GM19043 (cell line): ENCODE data around the gene FOXN1.

ENCODE experiments used
- ATAC-seq: cut with Tn5 transposase; IDR thresholded peaks from one replicate; pipeline ENCODE4 v1.9.1; 2021; ENCODE audit warnings: low read depth; ENCODE audit not compliant: unreplicated experiment

Gene FOXN1

GRCh38 chr17:28498652-28499363, 7.3 kb upstream of the FOXN1 start:
- ATAC-seq = no peak

- no peak for ATAC-seq
Observed at GRCh38 chr17:28499364-28499664, 6.8 kb upstream of the FOXN1 start.

- no peak for ATAC-seq
Observed at GRCh38 chr17:28499684-28500357, 6.3 kb upstream of the FOXN1 start.

- no peak for ATAC-seq
Observed at GRCh38 chr17:28500712-28501379, 5.3 kb upstream of the FOXN1 start.

- ATAC-seq = no peak
Observed at GRCh38 chr17:28501421-28502284, 4.5 kb upstream of the FOXN1 start.

- ATAC-seq = no peak
Observed at GRCh38 chr17:28503420-28503819, 2.7 kb upstream of the FOXN1 start.

GRCh38 chr17:28506763-28507487, 777 bp downstream of the FOXN1 start:
- ATAC-seq = no peak

GRCh38 chr17:28507567-28508203, 1.5 kb downstream of the FOXN1 start:
- no peak for ATAC-seq

GRCh38 chr17:28508211-28508724, 2.1 kb downstream of the FOXN1 start:
- ATAC-seq = no peak

- no peak for ATAC-seq
Observed at GRCh38 chr17:28509789-28510188, 3.6 kb downstream of the FOXN1 start.

- no peak for ATAC-seq
Observed at GRCh38 chr17:28511858-28512461, 5.8 kb downstream of the FOXN1 start.

- no peak for ATAC-seq
Observed at GRCh38 chr17:28513476-28513875, 7.3 kb downstream of the FOXN1 start.

GRCh38 chr17:28514561-28515002, 8.4 kb downstream of the FOXN1 start:
- no peak for ATAC-seq

- ATAC-seq = no peak
Observed at GRCh38 chr17:28515518-28515917, 9.4 kb downstream of the FOXN1 start.

- ATAC-seq = no peak
Observed at GRCh38 chr17:28518132-28518531, 12.0 kb downstream of the FOXN1 start.

- ATAC-seq = no peak
Observed at GRCh38 chr17:28518578-28518977, 12.4 kb downstream of the FOXN1 start.

- no peak for ATAC-seq
Observed at GRCh38 chr17:28519236-28519635, 13.1 kb downstream of the FOXN1 start.

GRCh38 chr17:28520687-28521086, 14.5 kb downstream of the FOXN1 start:
- no peak for ATAC-seq
